ENCODE results near the gene FDX2. TPM values are rescaled to one million over a fixed set of nuclear protein-coding genes. Genes with fewer than 3 reads are reported as not detected.

FDX2 gene
- total and polyA plus RNA-seq, 2 of the 4 experiments (the other 2 are of a cell fraction) = 39.8 to 72.0 TPM

DNA sequence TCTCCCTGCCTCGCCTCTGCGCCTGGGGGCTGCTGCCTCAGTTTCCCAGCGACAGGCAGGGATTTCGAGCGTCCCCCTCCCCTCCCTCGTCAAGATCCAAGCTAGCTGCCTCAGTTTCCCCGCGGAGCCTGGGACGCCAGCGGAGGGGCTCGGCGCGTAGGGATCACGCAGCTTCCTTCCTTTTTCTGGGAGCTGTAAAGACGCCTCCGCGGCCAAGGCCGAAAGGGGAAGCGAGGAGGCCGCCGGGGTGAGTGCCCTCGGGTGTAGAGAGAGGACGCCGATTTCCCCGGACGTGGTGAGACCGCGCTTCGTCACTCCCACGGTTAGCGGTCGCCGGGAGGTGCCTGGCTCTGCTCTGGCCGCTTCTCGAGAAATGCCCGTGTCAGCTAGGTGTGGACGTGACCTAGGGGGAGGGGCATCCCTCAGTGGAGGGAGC is 45.6 kb downstream of the FDX2 start:
- peak overlapping the region; percentile 8; the same call in 1 of the 2 replicates for H3K4me2 ChIP-seq (ENCODE audit: low read depth, low read length)
- peak overlapping the region; percentile 37; the same call in 1 of the 2 replicates for H2AK5ac ChIP-seq (ENCODE audit: low read depth, low read length)
- no TSS peak for BruUV-seq (replicated peaks)
- H4K20me1 ChIP-seq (ENCODE audit: insufficient read depth, low read length) = no peaks in the 10 kb centered on the region
- H2AK9ac ChIP-seq (replicated peaks; ENCODE audit: low read depth, low read length, poor library complexity) = peak overlapping the region; percentile 80
- peak overlapping the region; percentile 94 for H2AFZ ChIP-seq (replicated peaks; ENCODE audit: low read length, poor library complexity)
- peaks cover 3% of the 10 kb centered on the region; the same call in 1 of the 2 replicates for H3K4me1 ChIP-seq (ENCODE audit: control insufficient read depth, insufficient read depth, low read length)
- H3K56ac ChIP-seq (ENCODE audit: extremely low read depth, insufficient read depth, low read length) = no peak overlapping the region
- TF ChIP-seq CHD1 (IDR thresholded peaks at IDR 0.05; ENCODE audit: low read depth, low read length) = no peak
- no peak for TF ChIP-seq BHLHE40 (IDR thresholded peaks at IDR 0.05; ENCODE audit: low read depth, low read length)
- H3K27me3 ChIP-seq (ENCODE audit: control insufficient read depth, insufficient read depth, low read length) = no peaks in the 10 kb centered on the region; the same call in 1 of the 2 replicates
- ATAC-seq (ENCODE audit: low read depth) (no peak), DNase-seq (no peak)
- peak overlapping the region; percentile 41 for H4K91ac ChIP-seq (ENCODE audit: insufficient read depth, low read depth, low read length)
- in situ Hi-C loops (cut with MboI; ENCODE audit: low sequenced_read_pairs) (no loop called here), intact Hi-C loops (cut with micrococcal nuclease) (no loop called here), dilution Hi-C loops (cut with HindIII; ENCODE audit: low sequenced_read_pairs, unreplicated experiment) (no loop called here)
- H3K79me1 ChIP-seq (ENCODE audit: low read depth in 1 of 2, low read length in 2 of 2) = 0 out of 4 replicates have a peak, but pooled peaks cover 0 to 6% of the 10 kb centered on the region in 2 experiments
- no peak overlapping the region; the same call in 1 of the 2 replicates for H3K18ac ChIP-seq (ENCODE audit: low read depth, low read length)
- CTCF ChIA-PET = interaction anchor here (1.3 to 2.6 kb wide), 2 partner anchors 21 to 118 kb away, joined by 4 to 12 read pairs; no protein-coding TSS in a partner anchor
- no peaks in the 10 kb centered on the region for H3K9me3 ChIP-seq (ENCODE audit: control insufficient read depth, insufficient read depth, low read length)
- POLR2A ChIA-PET (ENCODE audit: unreplicated experiment) = interaction anchor here (1.6 kb wide), 1 partner anchor 21 kb away, joined by 8 read pairs; no protein-coding TSS in a partner anchor
- H2BK5ac ChIP-seq (ENCODE audit: low read depth, low read length, poor library complexity, severe bottlenecking) = no peak overlapping the region
- H3K4me3 ChIP-seq (ENCODE audit: insufficient read depth, low read depth, low read length) = no peak overlapping the region
- no peaks in the 10 kb centered on the region for H3K36me3 ChIP-seq (ENCODE audit: control insufficient read depth, insufficient read depth, low read length)
- H3K9me1 ChIP-seq (ENCODE audit: insufficient read depth, low read length) = no peaks in the 10 kb centered on the region
- H3K27ac ChIP-seq (ENCODE audit: insufficient read depth, low read length) = no peak overlapping the region
- no peak overlapping the region for H2BK20ac ChIP-seq (ENCODE audit: low read depth, low read length)
- peak overlapping the region; percentile 60 for H3K4ac ChIP-seq (ENCODE audit: low read depth, low read length)
- no peak overlapping the region for H2BK15ac ChIP-seq (ENCODE audit: low read depth, low read length)
- no peak overlapping the region for H3K23ac ChIP-seq (ENCODE audit: low read depth, low read length)
- H3K9ac ChIP-seq (ENCODE audit: low read depth, low read length) = no peak overlapping the region
- H4K5ac ChIP-seq (ENCODE audit: low read depth, low read length) = peak overlapping the region; percentile 49
- no peak overlapping the region for H3K14ac ChIP-seq (replicated peaks; ENCODE audit: low read depth, low read length)
- peak overlapping the region; percentile 64; the same call in 1 of the 2 replicates for H2BK120ac ChIP-seq (ENCODE audit: low read depth, low read length)
- WGBS, 2 experiments (ENCODE audit: extremely low coverage in 2 of 2, insufficient read length in 1 of 2) = no CpG with 5 or more reads among the region's 37 CpGs
- H4K8ac ChIP-seq (ENCODE audit: low read depth in 2 of 2, low read length in 2 of 2) = peak overlapping the region; percentile 64 to 81; a peak in 2 of 4 replicates
